Lung (tissue), 12 donors: ENCODE measurements around the gene SHISA8. TPM values are rescaled to one million over a fixed set of nuclear protein-coding genes. Genes with fewer than 3 reads are reported as not detected.

ENCODE experiments used
- ATAC-seq: fragments of 200-7000 bp; cut with Tn5 transposase; one replicate; pipeline ENCODE4 v1.9.1; 2020; ENCODE audit warnings: moderate number of reproducible peaks; ENCODE audit not compliant: insufficient read depth, low FRiP score
- DNase-seq, 3 donors: peaks; one replicate each; pipeline ENCODE4 v3.0.0-alpha.2; 2013 to 2017
- H3K27ac ChIP-seq, 2 donors: one replicate each; pipeline ENCODE4 v1.5.1; 2013; ENCODE audit warnings: mild to moderate bottlenecking in 2 of 2, moderate library complexity in 2 of 2, control low read depth in 1 of 2, inconsistent platforms in 1 of 2, low read depth in 1 of 2, low read length in 1 of 2
- H3K27me3 ChIP-seq, 3 donors: one replicate each; pipeline ENCODE4 v1.5.1; 2013; ENCODE audit warnings: low read length in 2 of 3; ENCODE audit not compliant: control insufficient read depth in 3 of 3, insufficient read depth in 3 of 3
- H3K36me3 ChIP-seq, 4 donors: one replicate each; pipeline ENCODE4 v1.5.1; 2013; ENCODE audit warnings: low read length in 4 of 4, mild to moderate bottlenecking in 1 of 4, moderate library complexity in 1 of 4; ENCODE audit not compliant: control insufficient read depth in 4 of 4, insufficient read depth in 4 of 4
- H3K4me1 ChIP-seq, 5 donors: one replicate each; pipeline ENCODE4 v1.5.1; 2013; ENCODE audit warnings: low read length in 5 of 5, mild to moderate bottlenecking in 2 of 5, moderate library complexity in 1 of 5; ENCODE audit not compliant: control insufficient read depth in 5 of 5, insufficient read depth in 5 of 5
- H3K4me3 ChIP-seq: one replicate; pipeline ENCODE4 v1.5.1; 2013; ENCODE audit warnings: mild to moderate bottlenecking, control low read depth, moderate library complexity
- H3K9ac ChIP-seq, 2 donors: one replicate each; pipeline ENCODE4 v1.5.1; 2013; ENCODE audit warnings: low read length in 2 of 2, control low read depth in 1 of 2; ENCODE audit not compliant: insufficient read depth in 1 of 2
- H3K9me3 ChIP-seq, 4 donors: one replicate each; pipeline ENCODE4 v1.5.1; 2013; ENCODE audit warnings: low read length in 3 of 4, mild to moderate bottlenecking in 1 of 4, moderate library complexity in 1 of 4; ENCODE audit not compliant: control insufficient read depth in 4 of 4, insufficient read depth in 3 of 4
- WGBS, 2 donors: extraction: QIAGEN DNeasy Blood & Tissue Kit; methylation state at CpG; one replicate each; pipeline ENCODE4 v1.1.7; 2013; 5-methylcytosine and 5-hydroxymethylcytosine counted together
- polyA plus RNA-seq, 2 donors: library from polyadenylated mRNA; stranded (reverse); fragments of 200-250 nt; gene quantifications; one replicate each; pipeline ENCODE4 v1.2.1, GENCODE V29; 2013
- total RNA-seq, 2 donors: library from RNA; depleted of rRNA in 1 of 2; stranded (reverse); fragments of >200 nt in 1 of 2; gene quantifications; one replicate each; pipeline ENCODE4 v1.2.1, GENCODE V29; 2014 to 2021
- TF ChIP-seq, protein P1 (sequence below): IDR thresholded peaks from 2 replicates; pipeline ENCODE4 v1.5.1; 2012; ENCODE audit warnings: mild to moderate bottlenecking; ENCODE audit errors: control extremely low read depth, extremely low read depth
- donor health status: control.
- donor health status: control.
- donor health status: Bipolar disorder and iron deficiency.
- donor health status: healthy.
- donor health status: DM: yes; HTN: yes; CAD: no.

SHISA8 gene
- total and polyA plus RNA-seq, 4 donors: 0.02 to 0.34 TPM; not detected in 2

DNA sequence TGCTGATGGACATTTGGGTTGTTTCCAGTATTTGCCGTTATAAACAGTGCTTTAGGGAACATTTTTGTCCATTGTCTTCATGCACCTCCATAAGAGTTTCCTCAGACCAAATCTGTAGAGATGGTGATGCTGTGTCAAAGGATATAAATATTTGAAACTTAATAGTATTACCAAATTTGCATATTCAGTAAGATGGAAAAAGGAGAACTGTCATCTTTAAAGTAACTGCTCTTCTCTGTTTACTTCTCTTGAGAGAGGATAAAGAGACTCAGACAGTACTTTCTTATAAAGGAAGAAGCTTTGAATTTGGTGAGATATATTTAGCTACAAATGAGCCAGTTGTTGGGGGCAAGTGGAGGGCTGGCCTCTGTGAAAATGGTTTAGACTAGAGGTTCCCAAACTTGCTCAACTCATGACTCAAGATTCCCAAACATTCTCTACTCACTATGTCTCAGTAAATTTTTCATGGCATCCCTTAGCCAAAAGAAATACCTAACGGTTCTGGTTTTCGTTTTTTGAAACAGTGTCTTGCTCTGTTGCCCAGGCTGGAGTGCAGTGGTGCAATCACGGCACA is 26.2 kb downstream of the SHISA8 start:
- H3K27me3 ChIP-seq: no peaks in the 10 kb centered on the region
- DNase-seq (no peak), ATAC-seq (no peak)
- peaks cover 0 to 2% (median 0%) of the 10 kb centered on the region in 4 donors for H3K9me3 ChIP-seq
- no peak overlapping the region for H3K9ac ChIP-seq
- no peak overlapping the region for H3K27ac ChIP-seq
- 87 to 92% methylated on average over 4 of the region's 4 CpGs for WGBS, 2 donors
- H3K4me1 ChIP-seq: peaks cover 0 to 4% (median 0%) of the 10 kb centered on the region in 5 donors
- H3K4me3 ChIP-seq: no peak overlapping the region
- TF ChIP-seq, protein P1, sequence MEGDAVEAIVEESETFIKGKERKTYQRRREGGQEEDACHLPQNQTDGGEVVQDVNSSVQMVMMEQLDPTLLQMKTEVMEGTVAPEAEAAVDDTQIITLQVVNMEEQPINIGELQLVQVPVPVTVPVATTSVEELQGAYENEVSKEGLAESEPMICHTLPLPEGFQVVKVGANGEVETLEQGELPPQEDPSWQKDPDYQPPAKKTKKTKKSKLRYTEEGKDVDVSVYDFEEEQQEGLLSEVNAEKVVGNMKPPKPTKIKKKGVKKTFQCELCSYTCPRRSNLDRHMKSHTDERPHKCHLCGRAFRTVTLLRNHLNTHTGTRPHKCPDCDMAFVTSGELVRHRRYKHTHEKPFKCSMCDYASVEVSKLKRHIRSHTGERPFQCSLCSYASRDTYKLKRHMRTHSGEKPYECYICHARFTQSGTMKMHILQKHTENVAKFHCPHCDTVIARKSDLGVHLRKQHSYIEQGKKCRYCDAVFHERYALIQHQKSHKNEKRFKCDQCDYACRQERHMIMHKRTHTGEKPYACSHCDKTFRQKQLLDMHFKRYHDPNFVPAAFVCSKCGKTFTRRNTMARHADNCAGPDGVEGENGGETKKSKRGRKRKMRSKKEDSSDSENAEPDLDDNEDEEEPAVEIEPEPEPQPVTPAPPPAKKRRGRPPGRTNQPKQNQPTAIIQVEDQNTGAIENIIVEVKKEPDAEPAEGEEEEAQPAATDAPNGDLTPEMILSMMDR: no peak
- H3K36me3 ChIP-seq: peaks cover 28 to 60% (median 39%) of the 10 kb centered on the region in 4 donors

DNA sequence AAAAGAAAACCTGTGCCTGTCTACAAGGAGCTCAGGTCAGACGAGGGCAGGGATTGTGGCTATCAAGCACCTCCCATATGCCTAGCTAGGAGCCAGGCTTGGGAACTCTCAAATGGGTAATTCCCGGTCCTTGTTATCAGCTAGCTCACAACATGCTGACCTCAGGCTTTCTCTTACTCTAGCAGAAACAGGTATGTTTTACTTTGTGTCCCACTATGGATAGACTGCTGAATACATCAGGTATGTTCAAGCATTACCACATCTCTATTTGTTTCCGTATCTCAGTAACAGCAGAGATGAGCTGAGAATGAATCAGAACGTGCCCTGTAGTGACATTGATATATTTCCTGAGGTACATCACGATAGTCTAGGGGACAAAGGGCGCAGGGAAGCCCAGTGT is 29.4 kb downstream of the SHISA8 start:
- no peak for DNase-seq
- no peaks in the 10 kb centered on the region for H3K9me3 ChIP-seq
- H3K27ac ChIP-seq: no peak overlapping the region
- no peaks in the 10 kb centered on the region for H3K4me1 ChIP-seq
- no peak overlapping the region for H3K9ac ChIP-seq
- TF ChIP-seq, protein P1: no peak
- peaks cover 48 to 61% (median 53%) of the 10 kb centered on the region in 4 donors for H3K36me3 ChIP-seq
- ATAC-seq: no peak
- 90 to 94% methylated on average over 6 of the region's 6 CpGs for WGBS, 2 donors
- no peaks in the 10 kb centered on the region for H3K27me3 ChIP-seq
- H3K4me3 ChIP-seq: no peak overlapping the region

DNA sequence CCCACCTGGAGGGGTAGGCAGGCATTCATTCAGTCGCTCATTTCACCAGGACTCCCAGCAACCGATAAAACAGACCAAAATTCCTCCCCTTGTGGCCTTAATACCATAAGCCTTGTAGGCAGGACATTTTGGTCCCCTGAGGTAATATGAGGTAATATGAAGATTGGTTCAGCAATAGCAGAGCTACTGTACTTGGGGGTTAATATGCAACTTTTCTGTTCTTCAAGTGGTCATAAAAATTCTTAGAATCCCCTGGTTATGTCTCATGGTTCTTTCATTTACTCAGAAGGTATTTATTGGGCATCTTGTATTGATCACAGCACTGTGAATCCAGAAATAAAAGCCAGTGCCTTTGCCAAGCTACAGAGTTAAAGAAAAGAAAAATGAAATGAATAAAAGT is 29.8 kb downstream of the SHISA8 start:
- H3K9me3 ChIP-seq: no peaks in the 10 kb centered on the region
- TF ChIP-seq, protein P1: no peak
- H3K27ac ChIP-seq: no peak overlapping the region
- DNase-seq: no peak
- H3K27me3 ChIP-seq: no peaks in the 10 kb centered on the region
- H3K36me3 ChIP-seq: peaks cover 48 to 59% (median 52%) of the 10 kb centered on the region in 4 donors
- H3K4me1 ChIP-seq: no peaks in the 10 kb centered on the region
- 89 to 96% methylated on average over 2 of the region's 2 CpGs for WGBS, 2 donors
- H3K4me3 ChIP-seq: no peak overlapping the region
- no peak for ATAC-seq
- H3K9ac ChIP-seq: no peak overlapping the region

DNA sequence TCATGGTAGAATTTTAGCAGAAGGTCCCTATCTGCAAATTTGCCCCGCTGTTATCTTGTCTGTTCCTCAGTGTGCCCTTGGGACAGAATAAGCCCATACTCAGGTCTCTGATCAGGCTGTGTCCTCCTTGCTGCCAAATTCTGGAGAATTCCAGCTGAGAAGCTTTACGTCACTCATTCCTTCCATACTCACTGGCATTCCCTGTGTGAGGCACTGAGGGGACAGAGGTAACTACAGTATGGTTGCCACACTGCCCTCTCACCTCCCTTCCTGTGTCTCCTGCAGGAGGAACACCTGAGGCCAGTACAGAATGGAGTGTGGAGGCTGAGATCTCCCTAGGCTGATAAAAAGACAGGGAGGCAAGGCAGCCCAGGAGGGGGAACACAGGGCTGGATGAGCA is 31.5 kb downstream of the SHISA8 start:
- DNase-seq (no peak), ATAC-seq (no peak)
- TF ChIP-seq, protein P1: no peak
- no peaks in the 10 kb centered on the region for H3K27me3 ChIP-seq
- H3K36me3 ChIP-seq: peaks cover 44 to 67% (median 59%) of the 10 kb centered on the region in 4 donors
- H3K4me1 ChIP-seq: no peaks in the 10 kb centered on the region
- no peaks in the 10 kb centered on the region for H3K9me3 ChIP-seq
- H3K4me3 ChIP-seq: no peak overlapping the region
- 92 to 96% methylated on average over 2 of the region's 2 CpGs for WGBS, 2 donors
- no peak overlapping the region for H3K27ac ChIP-seq
- no peak overlapping the region for H3K9ac ChIP-seq
